HCT116 (cell line): ENCODE results near the gene ERC2.

Experiments
- ELF1 ChIP-seq: IDR thresholded peaks from 2 replicates; pipeline ENCODE4 v1.6.1; 2012; ENCODE audit warnings: low read depth, borderline replicate concordance
- EZH2 ChIP-seq: fragments of 200-600 bp; sonication (generic); IDR thresholded peaks from 2 replicates; pipeline ENCODE4 v1.6.1; 2017; ENCODE audit warnings: antibody characterized with exemption, mixed run types
- EZH2phosphoT487 ChIP-seq: fragments of 200-600 bp; IDR thresholded peaks from 2 replicates; pipeline ENCODE4 v1.6.1; 2018; ENCODE audit warnings: antibody characterized with exemption, borderline replicate concordance
- FOSL1 ChIP-seq: IDR thresholded peaks from 2 replicates; pipeline ENCODE4 v1.6.1; 2012; ENCODE audit warnings: low read depth
- JUND ChIP-seq: IDR thresholded peaks from 2 replicates; pipeline ENCODE4 v1.6.1; 2012
- POLR2A ChIP-seq: IDR thresholded peaks from 2 replicates; pipeline ENCODE4 v1.7.0; 2011; ENCODE audit warnings: borderline replicate concordance; ENCODE audit not compliant: insufficient read depth, insufficient read length; ENCODE audit errors: extremely low read depth
- TF ChIP-seq, protein P1 (sequence below), 3 experiments: fragments of 200-600 bp in 1 of 3; sonication (generic) in 1 of 3; IDR thresholded peaks in 2 of 3; conservative IDR thresholded peaks in 1 of 3; 2 replicates each; pipeline ENCODE4 v1.5.1; 2012 to 2017; ENCODE audit warnings: low read depth in 2 of 3, low read length in 2 of 3, antibody characterized with exemption in 1 of 3, borderline replicate concordance in 1 of 3, control low read depth in 1 of 3, mild to moderate bottlenecking in 1 of 3, mixed read lengths in 1 of 3, mixed run types in 1 of 3, moderate library complexity in 1 of 3; ENCODE audit not compliant: insufficient read depth in 1 of 3
- TF ChIP-seq, protein P2 (sequence below): IDR thresholded peaks from 2 replicates; pipeline ENCODE4 v1.6.1; 2012; ENCODE audit warnings: low read depth
- TF ChIP-seq, protein P3 (sequence below): IDR thresholded peaks from 2 replicates; pipeline ENCODE4 v1.6.1; 2011; ENCODE audit warnings: mild to moderate bottlenecking, low read length, moderate library complexity; ENCODE audit not compliant: insufficient replicate concordance; ENCODE audit errors: extremely low read depth

- TF ChIP-seq, protein P1, sequence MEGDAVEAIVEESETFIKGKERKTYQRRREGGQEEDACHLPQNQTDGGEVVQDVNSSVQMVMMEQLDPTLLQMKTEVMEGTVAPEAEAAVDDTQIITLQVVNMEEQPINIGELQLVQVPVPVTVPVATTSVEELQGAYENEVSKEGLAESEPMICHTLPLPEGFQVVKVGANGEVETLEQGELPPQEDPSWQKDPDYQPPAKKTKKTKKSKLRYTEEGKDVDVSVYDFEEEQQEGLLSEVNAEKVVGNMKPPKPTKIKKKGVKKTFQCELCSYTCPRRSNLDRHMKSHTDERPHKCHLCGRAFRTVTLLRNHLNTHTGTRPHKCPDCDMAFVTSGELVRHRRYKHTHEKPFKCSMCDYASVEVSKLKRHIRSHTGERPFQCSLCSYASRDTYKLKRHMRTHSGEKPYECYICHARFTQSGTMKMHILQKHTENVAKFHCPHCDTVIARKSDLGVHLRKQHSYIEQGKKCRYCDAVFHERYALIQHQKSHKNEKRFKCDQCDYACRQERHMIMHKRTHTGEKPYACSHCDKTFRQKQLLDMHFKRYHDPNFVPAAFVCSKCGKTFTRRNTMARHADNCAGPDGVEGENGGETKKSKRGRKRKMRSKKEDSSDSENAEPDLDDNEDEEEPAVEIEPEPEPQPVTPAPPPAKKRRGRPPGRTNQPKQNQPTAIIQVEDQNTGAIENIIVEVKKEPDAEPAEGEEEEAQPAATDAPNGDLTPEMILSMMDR (IDR thresholded peaks at IDR 0.05 in 2 of 3, conservative IDR thresholded peaks at IDR 0.05 in 1 of 3; ENCODE audit: borderline replicate concordance in 1 of 3, insufficient read depth in 1 of 3, low read depth in 2 of 3, low read length in 2 of 3), result 0 out of 6 replicates have a peak, but pooled peaks of 2 of the 3 experiments have one; percentile 4 to 19
- TF ChIP-seq, protein P2, sequence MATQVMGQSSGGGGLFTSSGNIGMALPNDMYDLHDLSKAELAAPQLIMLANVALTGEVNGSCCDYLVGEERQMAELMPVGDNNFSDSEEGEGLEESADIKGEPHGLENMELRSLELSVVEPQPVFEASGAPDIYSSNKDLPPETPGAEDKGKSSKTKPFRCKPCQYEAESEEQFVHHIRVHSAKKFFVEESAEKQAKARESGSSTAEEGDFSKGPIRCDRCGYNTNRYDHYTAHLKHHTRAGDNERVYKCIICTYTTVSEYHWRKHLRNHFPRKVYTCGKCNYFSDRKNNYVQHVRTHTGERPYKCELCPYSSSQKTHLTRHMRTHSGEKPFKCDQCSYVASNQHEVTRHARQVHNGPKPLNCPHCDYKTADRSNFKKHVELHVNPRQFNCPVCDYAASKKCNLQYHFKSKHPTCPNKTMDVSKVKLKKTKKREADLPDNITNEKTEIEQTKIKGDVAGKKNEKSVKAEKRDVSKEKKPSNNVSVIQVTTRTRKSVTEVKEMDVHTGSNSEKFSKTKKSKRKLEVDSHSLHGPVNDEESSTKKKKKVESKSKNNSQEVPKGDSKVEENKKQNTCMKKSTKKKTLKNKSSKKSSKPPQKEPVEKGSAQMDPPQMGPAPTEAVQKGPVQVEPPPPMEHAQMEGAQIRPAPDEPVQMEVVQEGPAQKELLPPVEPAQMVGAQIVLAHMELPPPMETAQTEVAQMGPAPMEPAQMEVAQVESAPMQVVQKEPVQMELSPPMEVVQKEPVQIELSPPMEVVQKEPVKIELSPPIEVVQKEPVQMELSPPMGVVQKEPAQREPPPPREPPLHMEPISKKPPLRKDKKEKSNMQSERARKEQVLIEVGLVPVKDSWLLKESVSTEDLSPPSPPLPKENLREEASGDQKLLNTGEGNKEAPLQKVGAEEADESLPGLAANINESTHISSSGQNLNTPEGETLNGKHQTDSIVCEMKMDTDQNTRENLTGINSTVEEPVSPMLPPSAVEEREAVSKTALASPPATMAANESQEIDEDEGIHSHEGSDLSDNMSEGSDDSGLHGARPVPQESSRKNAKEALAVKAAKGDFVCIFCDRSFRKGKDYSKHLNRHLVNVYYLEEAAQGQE, result no peak
- no peak for TF ChIP-seq EZH2phosphoT487
- TF ChIP-seq, protein P3, sequence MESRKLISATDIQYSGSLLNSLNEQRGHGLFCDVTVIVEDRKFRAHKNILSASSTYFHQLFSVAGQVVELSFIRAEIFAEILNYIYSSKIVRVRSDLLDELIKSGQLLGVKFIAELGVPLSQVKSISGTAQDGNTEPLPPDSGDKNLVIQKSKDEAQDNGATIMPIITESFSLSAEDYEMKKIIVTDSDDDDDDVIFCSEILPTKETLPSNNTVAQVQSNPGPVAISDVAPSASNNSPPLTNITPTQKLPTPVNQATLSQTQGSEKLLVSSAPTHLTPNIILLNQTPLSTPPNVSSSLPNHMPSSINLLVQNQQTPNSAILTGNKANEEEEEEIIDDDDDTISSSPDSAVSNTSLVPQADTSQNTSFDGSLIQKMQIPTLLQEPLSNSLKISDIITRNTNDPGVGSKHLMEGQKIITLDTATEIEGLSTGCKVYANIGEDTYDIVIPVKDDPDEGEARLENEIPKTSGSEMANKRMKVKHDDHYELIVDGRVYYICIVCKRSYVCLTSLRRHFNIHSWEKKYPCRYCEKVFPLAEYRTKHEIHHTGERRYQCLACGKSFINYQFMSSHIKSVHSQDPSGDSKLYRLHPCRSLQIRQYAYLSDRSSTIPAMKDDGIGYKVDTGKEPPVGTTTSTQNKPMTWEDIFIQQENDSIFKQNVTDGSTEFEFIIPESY, result no peak
- TF ChIP-seq POLR2A, result no peak
- no peak for TF ChIP-seq EZH2
- no peak for TF ChIP-seq FOSL1
- no peak for TF ChIP-seq ELF1
- no peak for TF ChIP-seq JUND
These were observed 568.4 kb downstream of the ERC2 start for GRCh38 chr3:55899887-55900286.
